Liver (tissue), 9 donors: Measurements from ENCODE around the gene PPP1R14D. TPM values are rescaled to one million over a fixed set of nuclear protein-coding genes. Genes with fewer than 3 reads are reported as not detected.

ENCODE experiments used
- DNase-seq: peaks from one replicate; pipeline ENCODE4 v3.0.0-alpha.2; 2017; ENCODE audit warnings: low spot score
- H3K27ac ChIP-seq, 2 donors: one replicate each; pipeline ENCODE4 v1.7.0; 2013; ENCODE audit warnings: inconsistent platforms in 2 of 2, low read length in 2 of 2, control low read depth in 1 of 2, low read depth in 1 of 2, mild to moderate bottlenecking in 1 of 2
- H3K27me3 ChIP-seq, 4 donors: one replicate each; pipeline versions ENCODE4 v1.6.1 to v1.7.0; 2013; ENCODE audit warnings: low read length in 3 of 4, inconsistent platforms in 1 of 4, mild to moderate bottlenecking in 1 of 4, moderate library complexity in 1 of 4; ENCODE audit not compliant: control insufficient read depth in 4 of 4, insufficient read depth in 4 of 4
- H3K36me3 ChIP-seq, 4 donors: one replicate each; pipeline versions ENCODE4 v1.6.1 to v1.7.0; 2013; ENCODE audit warnings: low read length in 3 of 4, mild to moderate bottlenecking in 3 of 4, low read depth in 1 of 4, moderate library complexity in 1 of 4; ENCODE audit not compliant: control insufficient read depth in 4 of 4, insufficient read depth in 3 of 4
- H3K4me1 ChIP-seq, 4 donors: one replicate each; pipeline versions ENCODE4 v1.6.1 to v1.7.0; 2013; ENCODE audit warnings: low read length in 3 of 4, mild to moderate bottlenecking in 3 of 4, moderate library complexity in 1 of 4; ENCODE audit not compliant: control insufficient read depth in 4 of 4, insufficient read depth in 4 of 4
- H3K4me3 ChIP-seq, 3 donors: one replicate each; pipeline versions ENCODE4 v1.6.1 to v1.7.0; 2013; ENCODE audit warnings: low read length in 3 of 3, control low read depth in 1 of 3, low read depth in 1 of 3, mild to moderate bottlenecking in 1 of 3
- H3K9ac ChIP-seq, 2 donors: one replicate each; pipeline ENCODE4 v1.7.0; 2013; ENCODE audit warnings: low read length in 2 of 2, mild to moderate bottlenecking in 2 of 2, moderate library complexity in 2 of 2, control low read depth in 1 of 2, low read depth in 1 of 2
- H3K9me3 ChIP-seq, 4 donors: one replicate each; pipeline versions ENCODE4 v1.6.1 to v1.7.0; 2013; ENCODE audit warnings: low read length in 3 of 4; ENCODE audit not compliant: control insufficient read depth in 4 of 4
- ATF3 ChIP-seq: IDR thresholded peaks from 2 replicates; pipeline ENCODE4 v1.6.1; 2016; ENCODE audit warnings: antibody characterized with exemption
- CTCF ChIP-seq: fragments of 150-350 bp; IDR thresholded peaks from 2 replicates; pipeline ENCODE4 v1.5.1; 2017; ENCODE audit warnings: improper control_type of control experiment, low read depth, low read length; ENCODE audit not compliant: missing input control
- EGR1 ChIP-seq, 2 donors: IDR thresholded peaks; 2 replicates each; pipeline ENCODE4 v1.6.1; 2016 to 2018; ENCODE audit warnings: antibody characterized with exemption in 2 of 2, low read depth in 2 of 2
- FOXA1 ChIP-seq: IDR thresholded peaks from 2 replicates; pipeline ENCODE4 v1.6.1; 2016; ENCODE audit warnings: antibody characterized with exemption
- FOXA2 ChIP-seq: IDR thresholded peaks from 2 replicates; pipeline ENCODE4 v1.6.1; 2016; ENCODE audit warnings: antibody characterized with exemption
- GABPA ChIP-seq, 2 donors: IDR thresholded peaks in 1 of 2; conservative IDR thresholded peaks in 1 of 2; 2 replicates each; pipeline ENCODE4 v1.6.1; 2016; ENCODE audit warnings: antibody characterized with exemption in 2 of 2, mild to moderate bottlenecking in 1 of 2, moderate library complexity in 1 of 2
- HNF4A ChIP-seq, 2 donors: conservative IDR thresholded peaks; 2 replicates each; pipeline ENCODE4 v1.6.1; 2016; ENCODE audit warnings: antibody characterized with exemption in 2 of 2, mild to moderate bottlenecking in 2 of 2
- HNF4G ChIP-seq: IDR thresholded peaks from 2 replicates; pipeline ENCODE4 v1.6.1; 2016; ENCODE audit warnings: antibody characterized with exemption
- JUND ChIP-seq, 2 donors: IDR thresholded peaks; 2 replicates each; pipeline ENCODE4 v1.6.1; 2016; ENCODE audit warnings: antibody characterized with exemption in 2 of 2
- MAX ChIP-seq: IDR thresholded peaks from 2 replicates; pipeline ENCODE4 v1.6.1; 2016; ENCODE audit warnings: antibody characterized with exemption
- NR2F2 ChIP-seq: IDR thresholded peaks from 2 replicates; pipeline ENCODE4 v1.6.1; 2016; ENCODE audit warnings: antibody characterized with exemption
- RAD21 ChIP-seq, 2 donors: IDR thresholded peaks; 2 replicates each; pipeline ENCODE4 v1.6.1; 2016; ENCODE audit warnings: antibody characterized with exemption in 2 of 2, mild to moderate bottlenecking in 2 of 2
- REST ChIP-seq: IDR thresholded peaks from 2 replicates; pipeline ENCODE4 v1.6.1; 2016; ENCODE audit warnings: antibody characterized with exemption, mild to moderate bottlenecking
- RXRA ChIP-seq, 2 donors: IDR thresholded peaks; 2 replicates each; pipeline ENCODE4 v1.6.1; 2017 to 2018; ENCODE audit warnings: antibody characterized with exemption in 2 of 2, mild to moderate bottlenecking in 1 of 2
- SP1 ChIP-seq: IDR thresholded peaks from 2 replicates; pipeline ENCODE4 v1.6.1; 2018; ENCODE audit warnings: antibody characterized with exemption, mild to moderate bottlenecking
- TAF1 ChIP-seq: conservative IDR thresholded peaks from 2 replicates; pipeline ENCODE4 v1.6.1; 2016; ENCODE audit warnings: antibody characterized with exemption, mild to moderate bottlenecking
- YY1 ChIP-seq: IDR thresholded peaks from 2 replicates; pipeline ENCODE4 v1.6.1; 2016; ENCODE audit warnings: antibody characterized with exemption, mild to moderate bottlenecking
- ZBTB33 ChIP-seq: IDR thresholded peaks from 2 replicates; pipeline ENCODE4 v1.6.1; 2016; ENCODE audit warnings: antibody characterized with exemption
- WGBS: extraction: QIAGEN DNeasy Blood & Tissue Kit; methylation state at CpG from one replicate; pipeline ENCODE4 v1.1.7; 2013; 5-methylcytosine and 5-hydroxymethylcytosine counted together
- polyA plus RNA-seq, 2 donors: library from polyadenylated mRNA; stranded (reverse) in 1 of 2; unstranded in 1 of 2; fragments of 200-250 nt in 1 of 2; fragments of >200 nt in 1 of 2; fragmentation: Nextera tagmentation in 1 of 2; extraction: Ambion mirVana in 1 of 2; gene quantifications; one replicate each; pipeline versions ENCODE4 v1.2.1 to v1.2.3, GENCODE V29; 2013 to 2015
- total RNA-seq, 2 donors: library from RNA; depleted of rRNA; stranded (reverse); fragments of >200 nt; gene quantifications; one replicate each; pipeline ENCODE4 v1.2.3, GENCODE V29; 2014
- donor health status: healthy.
- donor health status: healthy.
- donor health status: healthy.
- donor health status: healthy.
- donor health status: healthy.

PPP1R14D gene
- total and polyA plus RNA-seq, 4 donors: not detected

- WGBS: 0% methylated on average over 2 of the region's 2 CpGs
- H3K27ac ChIP-seq: peak overlapping the region; percentile 90 to 97
Measured at GRCh38 chr15:40806672-40807027, 21.9 kb downstream of the PPP1R14D start.

GRCh38 chr15:40803688-40804087 lies 24.8 kb downstream of the PPP1R14D start:
- no peak overlapping the region for H3K4me3 ChIP-seq
- 42% methylated on average over 1 of the region's 1 CpG for whole genome bisulfite sequencing
- TF ChIP-seq JUND (IDR thresholded peaks at IDR 0.05) (no peak), FOXA1 (no peak), YY1 (no peak), EGR1 (IDR thresholded peaks at IDR 0.05; ENCODE audit: low read depth in 2 of 2) (no peak), MAX (no peak), HNF4A (conservative IDR thresholded peaks at IDR 0.05) (peak; percentile 50 to 53), FOXA2 (no peak), GABPA (IDR thresholded peaks at IDR 0.05 in 1 of 2, conservative IDR thresholded peaks at IDR 0.05 in 1 of 2) (no peak), HNF4G (peak; percentile 22), ZBTB33 (no peak), SP1 (peak; percentile 22), RAD21 (IDR thresholded peaks at IDR 0.05) (peak; percentile 6 to 28), CTCF (peak; percentile 27), RXRA (IDR thresholded peaks at IDR 0.05) (peak in 1 of 2 donors; percentile 10), TAF1 (no peak), NR2F2 (no peak), ATF3 (no peak), REST (no peak)
- peaks cover 16 to 60% (median 50%) of the 10 kb centered on the region in 4 donors for H3K4me1 ChIP-seq
- no peak overlapping the region for H3K27ac ChIP-seq
- no peak overlapping the region for H3K9ac ChIP-seq
- DNase-seq: no peak
- H3K36me3 ChIP-seq: no peaks in the 10 kb centered on the region
- no peaks in the 10 kb centered on the region for H3K27me3 ChIP-seq
- no peaks in the 10 kb centered on the region for H3K9me3 ChIP-seq

More at GRCh38 chr15:40806672-40807027, 21.9 kb downstream of the PPP1R14D start:
- Histone ChIP-seq H3K9ac (peak overlapping the region; percentile 37 to 95), H3K9me3 (no peaks in the 10 kb centered on the region), H3K4me1 (peaks cover 10 to 60% (median 52%) of the 10 kb centered on the region in 4 donors), H3K36me3 (peaks cover 3 to 12% (median 7%) of the 10 kb centered on the region in 4 donors), H3K27me3 (no peaks in the 10 kb centered on the region), H3K4me3 (peak overlapping the region; percentile 70 to 100 (median 76))
- no peak for DNase-seq
- TF ChIP-seq YY1: no peak
- TF ChIP-seq HNF4G: no peak
- no peak for TF ChIP-seq NR2F2
- TF ChIP-seq GABPA (IDR thresholded peaks at IDR 0.05 in 1 of 2, conservative IDR thresholded peaks at IDR 0.05 in 1 of 2): no peak
- no peak for TF ChIP-seq ZBTB33
- no peak for TF ChIP-seq EGR1 (IDR thresholded peaks at IDR 0.05; ENCODE audit: low read depth in 2 of 2)
- no peak for TF ChIP-seq MAX
